Stimulated activated effector memory CD8-positive, alpha-beta T cell treated with anti-CD3 and anti-CD28 coated beads, Interleukin-12 subunit alpha, Interleukin-12 subunit beta, amount 100 ng/mL, for 72 hours (primary cell): ENCODE measurements around the gene ABCA3.

Source experiments
- ATAC-seq: fragments of 150-1000 bp; cut with Tn5 transposase; 2 replicates; pipeline ENCODE4 v1.10.0; 2021
- DNase-seq, 2 donors: peaks; one replicate each; pipeline ENCODE4 v3.0.0; 2021 to 2022; ENCODE audit warnings: low spot score in 2 of 2
- H3K27ac Mint-ChIP-seq: one replicate; pipeline ENCODE4 v1.8.0; 2022; ENCODE audit warnings: mild to moderate bottlenecking, mixed read lengths
- H3K36me3 Mint-ChIP-seq: one replicate; pipeline ENCODE4 v1.8.0; 2022; ENCODE audit warnings: mild to moderate bottlenecking, mixed read lengths
- H3K4me1 Mint-ChIP-seq: one replicate; pipeline ENCODE4 v1.8.0; 2022; ENCODE audit warnings: mixed read lengths
- H3K4me3 Mint-ChIP-seq: one replicate; pipeline ENCODE4 v1.8.0; 2022; ENCODE audit warnings: mild to moderate bottlenecking, mixed read lengths
- H3K9me3 Mint-ChIP-seq: one replicate; pipeline ENCODE4 v1.8.0; 2022; ENCODE audit warnings: mixed read lengths

The ABCA3 gene

DNA sequence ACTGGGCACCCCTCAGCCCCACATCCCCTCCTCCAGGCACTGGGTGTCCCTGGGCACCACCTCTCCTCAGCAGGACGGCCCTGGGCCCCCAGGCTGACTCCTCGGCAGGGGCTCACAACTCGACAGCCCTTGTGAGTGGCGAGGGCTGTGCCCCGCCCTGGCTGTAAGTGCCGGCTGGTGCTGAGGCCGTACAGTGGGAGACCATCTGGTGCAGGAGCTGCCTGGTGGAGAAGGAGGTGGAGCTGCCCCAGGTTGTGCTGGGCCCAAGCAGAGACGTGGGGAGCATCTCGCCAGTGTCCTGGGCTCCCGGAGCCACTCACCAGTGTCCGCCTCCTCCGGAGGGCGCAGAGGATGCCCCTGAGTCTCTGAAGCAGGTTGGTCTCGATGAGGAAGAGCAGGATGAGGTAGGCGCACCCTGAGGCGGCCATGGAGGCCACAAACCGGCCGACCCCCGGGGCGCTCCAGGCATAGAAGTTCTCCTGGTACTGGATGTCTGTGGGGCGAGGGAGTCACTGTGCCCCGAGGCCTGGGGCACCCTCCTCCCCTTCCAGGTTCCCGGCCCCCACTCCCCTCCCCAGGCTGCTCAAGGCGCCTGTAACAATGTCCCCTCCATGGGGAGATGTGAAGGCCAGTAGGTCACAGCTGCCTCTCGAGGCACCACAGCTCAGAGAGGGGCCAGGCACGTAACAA is 57.5 kb downstream of the ABCA3 start:
- H3K27ac Mint-ChIP-seq = no peak overlapping the region
- no peak for ATAC-seq

DNA sequence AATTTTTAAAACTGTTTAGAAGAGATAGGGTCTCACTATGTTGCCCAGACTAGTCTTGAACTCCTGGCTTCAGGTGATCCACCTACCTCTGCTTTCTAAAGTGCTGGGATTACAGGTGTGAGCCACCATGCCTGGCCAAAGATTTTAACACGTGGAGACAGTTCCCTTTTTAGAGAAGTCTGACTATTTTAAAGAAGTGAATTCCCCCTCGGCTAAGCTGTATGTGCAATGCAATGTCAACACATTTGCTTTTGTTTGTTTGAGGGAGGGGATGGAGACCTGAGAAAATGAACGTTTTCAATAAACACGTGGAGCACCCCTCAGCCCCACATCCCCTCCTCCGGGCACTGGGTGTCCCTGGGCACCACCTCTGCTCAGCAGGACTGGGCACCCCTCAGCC is 58.3 kb downstream of the ABCA3 start:
- H3K36me3 Mint-ChIP-seq = peaks cover 7% of the 10 kb centered on the region
- no peak for DNase-seq
- no peaks in the 10 kb centered on the region for H3K9me3 Mint-ChIP-seq
- ATAC-seq = no peak
- no peak overlapping the region for H3K27ac Mint-ChIP-seq
- H3K4me3 Mint-ChIP-seq = no peak overlapping the region
- no peaks in the 10 kb centered on the region for H3K4me1 Mint-ChIP-seq

More for the DNA sequence above, 57.5 kb downstream of the ABCA3 start:
- no peak for DNase-seq
- no peaks in the 10 kb centered on the region for H3K4me1 Mint-ChIP-seq
- no peaks in the 10 kb centered on the region for H3K9me3 Mint-ChIP-seq
- no peak overlapping the region for H3K4me3 Mint-ChIP-seq
- H3K36me3 Mint-ChIP-seq = peaks cover 7% of the 10 kb centered on the region

DNA sequence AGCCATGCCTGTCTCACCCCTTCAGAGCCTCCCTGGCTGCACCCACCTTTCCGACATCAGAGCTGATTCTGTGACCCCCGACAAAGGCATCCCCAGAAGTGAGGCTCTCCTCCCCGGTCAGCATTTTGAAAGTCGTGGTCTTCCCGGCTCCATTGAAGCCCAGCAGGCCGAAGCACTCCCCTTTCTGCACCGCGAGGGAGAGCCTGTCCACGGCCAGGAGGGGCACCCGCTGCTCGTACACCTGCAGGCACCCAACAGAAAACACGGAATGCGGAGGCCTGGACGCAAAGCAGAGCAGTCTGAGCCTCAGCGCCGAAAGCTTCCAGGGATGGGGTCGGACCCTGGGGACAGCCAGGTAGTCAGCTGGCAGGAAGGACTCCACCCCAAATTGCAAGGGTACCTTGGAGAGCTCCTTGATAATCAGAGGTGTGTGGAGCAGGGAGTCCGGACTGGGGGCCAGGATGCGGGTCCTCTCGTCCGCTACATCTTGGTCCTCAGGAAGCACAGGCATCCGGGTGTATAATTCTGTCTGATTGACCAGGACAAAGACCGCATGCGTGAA is 59.5 kb downstream of the ABCA3 start:
- no peaks in the 10 kb centered on the region for H3K9me3 Mint-ChIP-seq
- no peaks in the 10 kb centered on the region for H3K4me1 Mint-ChIP-seq
- no peak overlapping the region for H3K4me3 Mint-ChIP-seq
- DNase-seq = no peak
- H3K27ac Mint-ChIP-seq = no peak overlapping the region
- no peak for ATAC-seq
- H3K36me3 Mint-ChIP-seq = peaks cover 7% of the 10 kb centered on the region

DNA sequence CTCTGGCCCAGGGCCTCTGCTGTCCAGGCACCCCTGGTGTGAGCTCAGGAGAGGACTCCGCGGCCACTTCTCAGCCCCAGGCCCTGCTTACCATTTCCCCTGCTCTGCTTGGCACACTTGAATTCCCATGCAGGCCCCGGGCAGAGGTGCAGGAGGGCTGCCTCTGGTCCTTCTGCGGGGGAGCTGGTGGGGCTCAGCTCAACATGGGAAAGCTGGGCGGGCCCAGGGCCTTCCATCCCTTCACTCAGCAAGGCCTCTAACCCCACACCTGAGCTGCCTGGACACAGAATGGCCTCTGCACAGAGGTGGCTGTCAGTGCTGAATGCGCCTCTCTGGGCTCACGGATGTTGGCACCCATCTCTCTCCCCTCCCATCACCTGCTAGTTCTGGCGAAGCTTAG is 60.1 kb downstream of the ABCA3 start:
- Mint-ChIP-seq H3K4me1 (no peaks in the 10 kb centered on the region), H3K36me3 (peaks cover 7% of the 10 kb centered on the region), H3K4me3 (no peak overlapping the region), H3K27ac (no peak overlapping the region), H3K9me3 (no peaks in the 10 kb centered on the region)
- no peak for ATAC-seq
- DNase-seq = no peak

DNA sequence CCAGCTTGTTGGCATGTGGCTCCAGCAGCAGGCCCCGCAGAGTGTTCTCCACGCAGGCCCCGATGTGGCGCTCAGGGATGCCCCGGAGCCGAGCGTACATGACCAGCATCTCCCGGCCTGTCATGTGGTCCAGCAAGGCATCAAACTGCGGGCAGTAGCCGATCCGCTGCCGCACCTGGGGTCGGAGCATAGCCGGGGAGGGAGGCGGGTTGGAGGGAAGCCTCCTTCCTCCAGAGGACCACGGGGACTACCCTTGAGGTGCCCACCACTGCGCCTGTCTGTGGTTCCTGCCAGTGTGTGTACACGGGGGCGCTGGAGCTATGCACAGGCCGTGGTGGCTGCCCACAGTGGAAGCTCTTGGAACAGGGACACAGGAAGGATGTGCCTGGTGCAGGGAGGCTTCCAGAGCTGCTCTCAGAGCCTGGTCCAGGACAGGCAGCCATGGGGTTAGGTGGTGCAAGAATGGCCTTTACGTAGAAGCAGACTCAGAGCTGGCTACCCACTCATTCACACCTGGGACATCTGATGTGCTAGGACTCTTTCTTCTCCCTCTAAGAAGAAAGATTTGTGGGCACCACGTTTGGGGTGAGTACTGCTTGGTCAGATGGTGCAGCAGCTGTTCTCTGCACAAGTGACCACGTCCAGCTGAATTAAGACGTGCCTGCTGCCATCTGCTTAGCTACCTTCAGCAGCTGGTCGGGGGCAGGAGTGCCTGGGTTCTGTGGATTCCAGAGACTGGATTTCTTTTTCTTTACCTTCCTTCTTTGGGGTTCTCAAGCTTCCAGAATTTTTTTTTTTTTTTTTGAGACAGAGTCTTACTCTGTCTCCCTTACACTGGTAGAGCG is 61.4 kb downstream of the ABCA3 start:
- no peak for DNase-seq
- Mint-ChIP-seq H3K27ac (no peak overlapping the region), H3K36me3 (peaks cover 5% of the 10 kb centered on the region), H3K4me1 (no peaks in the 10 kb centered on the region), H3K4me3 (no peak overlapping the region), H3K9me3 (no peaks in the 10 kb centered on the region)
- ATAC-seq = no peak

DNA sequence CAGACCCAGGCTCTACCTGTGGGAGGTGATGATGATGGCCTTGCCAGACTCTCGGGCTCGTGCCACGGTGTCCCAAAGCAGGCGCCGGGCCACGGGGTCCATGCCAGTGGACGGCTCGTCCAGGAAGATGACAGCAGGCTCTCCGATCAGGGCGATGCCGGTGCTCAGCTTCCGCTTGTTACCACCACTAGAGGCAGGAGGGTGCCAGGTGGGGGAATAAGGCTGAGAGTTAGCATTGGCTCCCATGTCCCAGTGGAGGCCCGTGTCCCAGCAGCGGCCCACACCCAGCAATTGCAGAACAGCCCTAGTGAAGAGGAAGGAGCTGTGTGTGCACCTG is 62.3 kb downstream of the ABCA3 start:
- Mint-ChIP-seq H3K9me3 (no peaks in the 10 kb centered on the region), H3K4me3 (no peak overlapping the region), H3K27ac (no peak overlapping the region), H3K36me3 (no peaks in the 10 kb centered on the region), H3K4me1 (no peaks in the 10 kb centered on the region)
- DNase-seq = no peak
- ATAC-seq = no peak

DNA sequence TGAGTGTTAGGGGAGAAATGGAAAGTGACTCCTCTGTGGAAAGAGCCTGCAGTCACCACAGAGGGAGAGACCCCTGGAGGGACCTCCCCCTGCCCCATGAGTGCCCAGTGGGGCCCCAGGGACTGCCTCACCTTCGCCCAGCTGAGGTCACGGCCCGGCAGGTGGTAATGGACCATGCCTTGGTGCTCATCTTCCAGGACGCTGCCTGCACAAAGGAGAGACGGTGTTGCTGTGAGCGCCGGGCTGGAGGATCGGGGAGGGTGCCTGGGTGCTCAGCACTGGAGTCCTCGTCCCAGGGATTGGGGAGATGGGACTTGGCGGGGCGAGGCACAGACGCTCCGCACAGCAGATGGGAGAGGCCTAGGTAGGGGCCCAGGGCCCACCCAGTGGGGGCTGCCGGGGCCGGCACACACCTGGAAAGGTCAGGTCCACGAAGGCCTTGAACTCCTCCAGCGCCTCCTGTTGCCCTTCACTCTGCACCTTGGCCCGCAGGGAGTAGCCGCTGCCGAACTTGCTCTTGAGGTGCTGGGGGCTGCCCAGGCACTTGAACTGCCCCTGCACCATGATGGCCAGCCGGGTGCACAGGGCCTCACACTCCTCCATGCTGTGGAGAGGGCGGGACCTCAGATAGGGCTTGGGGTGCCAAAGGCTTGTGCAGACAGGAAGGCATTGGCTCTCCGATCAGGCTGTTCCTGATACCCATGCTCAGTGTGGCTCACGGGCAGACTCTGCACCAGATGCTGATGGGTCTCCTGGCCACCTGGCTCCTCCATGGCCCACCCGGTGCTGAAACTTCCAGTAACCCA is 62.9 kb downstream of the ABCA3 start:
- Mint-ChIP-seq H3K36me3 (no peaks in the 10 kb centered on the region), H3K9me3 (no peaks in the 10 kb centered on the region), H3K4me3 (no peak overlapping the region), H3K4me1 (no peaks in the 10 kb centered on the region), H3K27ac (no peak overlapping the region)
- DNase-seq = no peak
- no peak for ATAC-seq

DNA sequence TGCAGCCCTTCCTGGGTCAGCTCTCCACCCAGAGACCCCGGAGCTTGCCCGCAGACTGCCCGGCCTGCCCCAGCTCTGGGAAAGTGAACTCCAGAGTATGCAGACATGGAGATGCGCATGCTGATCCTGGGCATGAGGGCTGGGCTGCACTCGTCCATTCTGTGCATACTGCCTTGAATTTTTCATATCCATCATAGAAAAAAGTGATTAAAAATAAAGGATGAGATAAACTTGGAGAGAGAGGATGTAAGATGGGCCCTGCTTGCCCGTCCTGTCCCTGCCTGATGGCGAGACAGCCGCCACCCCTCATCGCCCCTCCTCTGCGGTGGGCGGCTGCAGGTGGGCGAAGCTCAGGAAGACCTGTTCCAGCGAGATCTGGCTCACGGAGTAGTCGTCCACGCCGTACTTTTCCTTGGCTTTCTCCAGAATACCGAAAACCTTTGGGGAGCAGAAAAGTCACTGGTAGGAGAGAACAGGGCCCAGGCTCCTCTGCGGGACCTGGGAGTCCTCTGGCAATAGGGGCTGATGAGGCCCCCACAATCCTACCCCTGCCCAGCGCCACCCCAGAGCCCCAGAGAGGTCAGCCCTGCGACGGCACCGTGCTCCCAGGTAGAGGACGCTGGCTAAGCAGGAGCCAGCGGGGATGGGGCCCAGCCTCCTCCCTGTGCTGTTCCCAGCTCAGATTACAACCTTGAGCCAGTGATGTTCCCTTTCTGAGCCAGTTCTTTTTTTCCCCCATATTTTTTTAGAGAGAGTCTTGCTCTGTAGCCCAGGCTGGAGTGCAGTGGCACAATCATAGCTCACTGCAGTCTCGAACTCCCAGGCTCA is 63.9 kb downstream of the ABCA3 start:
- DNase-seq (no peak), ATAC-seq (no peak)
- Mint-ChIP-seq H3K9me3 (no peaks in the 10 kb centered on the region), H3K4me1 (no peaks in the 10 kb centered on the region), H3K36me3 (no peaks in the 10 kb centered on the region), H3K27ac (no peak overlapping the region), H3K4me3 (no peak overlapping the region)

DNA sequence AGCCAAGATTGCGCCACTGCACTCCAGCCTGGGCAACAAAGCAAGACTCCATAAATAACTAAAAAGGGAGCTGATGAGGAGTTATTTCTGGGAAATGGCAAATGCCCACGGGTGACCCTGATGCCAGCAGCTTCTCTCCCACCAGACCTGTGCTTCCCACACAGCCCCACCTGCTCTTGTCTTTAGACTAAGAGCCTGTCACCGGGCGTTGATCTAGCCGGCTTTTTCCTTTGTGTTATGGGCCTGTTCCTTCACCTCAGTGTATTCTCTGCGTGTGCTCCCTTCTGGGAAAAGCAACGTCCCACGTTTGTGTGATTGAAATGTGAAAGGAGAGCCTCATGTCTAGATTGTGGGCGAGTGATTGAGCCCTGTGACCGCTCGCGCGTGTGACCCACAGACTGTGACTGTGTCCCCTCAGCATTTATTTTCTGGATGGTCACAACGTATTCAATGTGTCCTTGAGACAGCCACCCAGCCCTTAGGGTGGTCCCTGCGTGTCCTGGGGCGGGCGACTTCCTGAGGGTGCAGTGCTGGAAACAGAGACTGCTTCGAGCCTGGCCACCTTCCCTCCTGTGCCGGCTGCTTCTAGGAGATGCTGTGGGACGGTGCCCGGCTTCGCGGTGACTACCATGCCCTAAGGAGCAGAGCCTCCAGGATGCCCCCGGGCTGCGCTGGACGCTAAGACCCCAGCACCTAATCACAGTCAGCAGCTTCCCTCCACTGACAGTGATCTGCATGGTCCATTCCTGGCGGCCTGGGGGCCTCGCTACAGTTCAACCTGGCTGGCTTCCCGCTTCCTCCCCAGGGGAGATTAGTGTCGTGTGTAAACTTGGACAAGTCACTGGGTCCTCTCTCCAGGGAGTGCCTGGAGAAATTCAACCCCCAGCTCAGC is 64.8 kb downstream of the ABCA3 start:
- Mint-ChIP-seq H3K27ac (no peak overlapping the region), H3K36me3 (no peaks in the 10 kb centered on the region), H3K4me3 (no peak overlapping the region), H3K4me1 (no peaks in the 10 kb centered on the region), H3K9me3 (no peaks in the 10 kb centered on the region)
- no peak for ATAC-seq
- DNase-seq = no peak

DNA sequence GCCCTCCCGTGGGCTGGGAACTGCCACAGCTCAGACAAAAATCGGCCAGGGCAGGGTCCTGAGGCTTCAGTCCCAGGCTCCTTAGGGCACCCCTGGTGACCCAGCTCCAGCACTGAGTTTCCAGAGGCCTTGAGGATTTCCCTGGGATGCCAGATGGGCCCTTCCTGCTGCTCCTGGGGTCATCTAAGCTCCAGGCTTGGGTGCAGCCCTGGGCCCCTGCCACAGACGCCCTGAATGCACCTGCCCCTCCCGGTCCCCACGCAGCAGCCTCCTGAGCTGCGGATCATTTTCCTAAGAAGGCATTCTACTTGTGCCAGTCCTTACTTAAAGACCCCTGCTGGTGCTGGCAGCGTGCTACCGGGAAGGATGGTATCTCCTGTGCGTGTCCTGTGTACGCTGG is 66.6 kb downstream of the ABCA3 start:
- H3K4me3 Mint-ChIP-seq = no peak overlapping the region
- no peaks in the 10 kb centered on the region for H3K9me3 Mint-ChIP-seq
- DNase-seq (no peak), ATAC-seq (no peak)
- no peak overlapping the region for H3K27ac Mint-ChIP-seq
- H3K4me1 Mint-ChIP-seq = peaks cover 8% of the 10 kb centered on the region
- no peaks in the 10 kb centered on the region for H3K36me3 Mint-ChIP-seq

DNA sequence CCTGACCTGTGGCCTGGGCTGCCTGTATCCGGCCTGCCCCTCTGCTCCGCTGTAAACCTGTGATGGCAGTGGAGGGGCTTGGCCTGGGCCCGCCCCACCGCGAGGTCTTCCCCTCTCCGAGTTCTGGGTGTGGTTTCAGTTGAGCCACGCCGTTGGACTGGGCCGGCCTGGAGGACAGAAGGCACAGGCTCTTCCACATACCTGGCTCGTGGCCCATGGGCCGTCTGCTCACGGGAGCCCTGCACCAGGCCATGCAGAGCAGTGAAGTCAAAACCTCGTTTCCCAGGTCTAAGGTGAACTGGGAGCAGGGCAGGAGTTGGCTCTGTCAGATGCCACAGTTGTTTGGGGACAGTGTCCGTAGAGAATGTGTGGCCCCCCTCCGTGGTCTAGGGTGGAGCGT is 67.0 kb downstream of the ABCA3 start:
- Mint-ChIP-seq H3K27ac (no peak overlapping the region), H3K9me3 (no peaks in the 10 kb centered on the region), H3K4me3 (no peak overlapping the region), H3K4me1 (peaks cover 8% of the 10 kb centered on the region), H3K36me3 (peaks cover under 1% of the 10 kb centered on the region)
- ATAC-seq (no peak), DNase-seq (no peak)

DNA sequence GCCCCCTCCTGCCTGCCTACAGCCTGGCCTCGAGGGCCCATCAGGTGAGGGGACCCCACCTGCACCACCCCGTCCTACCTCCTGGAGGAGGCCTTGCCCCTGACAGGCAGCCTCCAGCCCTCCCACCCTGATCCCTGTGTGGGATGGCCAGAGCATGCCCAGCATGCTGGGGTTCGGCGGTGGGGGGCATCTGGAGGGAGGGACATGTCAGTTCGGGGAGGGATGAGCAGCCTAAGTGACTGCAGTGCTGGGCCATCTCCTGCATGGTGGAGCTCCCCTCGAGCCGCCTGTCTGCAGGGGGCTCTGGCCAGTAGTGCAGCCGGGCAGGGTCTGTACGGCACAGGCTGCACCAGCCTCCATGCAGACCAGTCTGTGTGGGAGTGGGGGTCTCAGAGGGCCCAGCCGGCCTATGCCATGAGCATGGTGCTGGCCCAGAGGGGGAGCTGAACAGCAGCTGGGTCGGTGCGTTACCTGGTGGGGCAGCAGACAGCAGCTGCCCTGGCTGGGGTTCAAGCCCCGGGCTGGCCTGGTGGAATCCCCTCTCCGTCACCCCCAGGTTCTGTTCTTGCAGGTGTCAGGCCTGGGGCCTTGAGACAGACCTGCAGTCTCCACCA is 68.6 kb downstream of the ABCA3 start:
- DNase-seq (no peak), ATAC-seq (no peak)
- Mint-ChIP-seq H3K4me3 (no peak overlapping the region), H3K4me1 (peaks cover 9% of the 10 kb centered on the region), H3K9me3 (no peaks in the 10 kb centered on the region), H3K36me3 (peaks cover 16% of the 10 kb centered on the region), H3K27ac (no peak overlapping the region)

DNA sequence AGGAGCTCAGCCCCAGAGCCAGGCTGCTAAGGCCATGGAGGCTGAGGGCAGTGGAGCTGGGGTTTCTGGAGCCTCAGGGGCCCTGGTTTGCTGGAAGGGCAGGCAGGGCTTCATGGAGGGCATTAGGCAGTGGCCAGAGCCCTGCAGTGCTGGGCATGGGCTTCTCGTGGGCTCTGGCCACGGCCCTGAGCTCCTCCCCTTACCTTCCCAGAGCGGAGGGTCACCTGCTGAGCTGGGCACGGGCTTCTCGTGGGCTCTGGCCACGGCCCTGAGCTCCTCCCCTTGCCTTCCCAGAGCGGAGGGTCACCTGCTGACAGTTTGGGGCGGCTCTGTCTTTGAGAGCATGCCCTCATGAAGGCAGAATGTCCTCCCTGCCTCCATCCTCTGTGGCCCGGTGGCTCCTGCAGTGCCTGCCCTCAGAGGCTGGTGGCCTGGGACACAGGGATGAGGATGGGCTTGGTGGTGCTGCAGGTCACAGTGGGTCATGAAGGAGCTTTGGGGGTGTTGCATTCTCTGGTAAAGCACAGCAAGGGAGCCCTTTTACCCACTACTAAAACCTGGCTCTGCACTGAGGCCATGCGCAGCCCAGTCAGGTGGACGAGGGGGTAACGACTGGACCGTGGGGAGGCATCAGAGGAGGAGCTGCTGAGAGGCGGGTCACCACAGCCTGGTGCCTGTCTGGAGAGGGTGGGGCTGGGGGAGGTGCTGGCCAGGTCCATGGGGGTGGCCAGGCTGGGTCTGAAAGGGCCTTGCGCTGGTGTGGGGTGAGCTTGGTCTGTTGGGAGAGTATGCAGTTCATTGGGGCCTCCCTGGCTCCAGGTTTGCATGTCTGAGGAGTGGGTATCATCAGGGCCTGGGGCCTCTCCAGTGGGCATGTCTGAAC is 69.7 kb downstream of the ABCA3 start:
- ATAC-seq (no peak), DNase-seq (no peak)
- no peak overlapping the region for H3K27ac Mint-ChIP-seq
- H3K36me3 Mint-ChIP-seq = peaks cover 27% of the 10 kb centered on the region
- no peaks in the 10 kb centered on the region for H3K9me3 Mint-ChIP-seq
- H3K4me3 Mint-ChIP-seq = no peak overlapping the region
- H3K4me1 Mint-ChIP-seq = peaks cover 20% of the 10 kb centered on the region
